CD4-positive, alpha-beta T cell treated with Interleukin-4 for 4 hours (primary cell): ENCODE data around the gene PHF21A.
"Not testable (repeated sequence)": the region's sequence is repeated elsewhere in the genome, so short reads cannot be mapped to it uniquely, and the experiment has no call there.

Source experiments
- DNase-seq: peaks from one replicate; pipeline ENCODE4 v3.0.0-alpha.2; 2020

Gene PHF21A

DNA sequence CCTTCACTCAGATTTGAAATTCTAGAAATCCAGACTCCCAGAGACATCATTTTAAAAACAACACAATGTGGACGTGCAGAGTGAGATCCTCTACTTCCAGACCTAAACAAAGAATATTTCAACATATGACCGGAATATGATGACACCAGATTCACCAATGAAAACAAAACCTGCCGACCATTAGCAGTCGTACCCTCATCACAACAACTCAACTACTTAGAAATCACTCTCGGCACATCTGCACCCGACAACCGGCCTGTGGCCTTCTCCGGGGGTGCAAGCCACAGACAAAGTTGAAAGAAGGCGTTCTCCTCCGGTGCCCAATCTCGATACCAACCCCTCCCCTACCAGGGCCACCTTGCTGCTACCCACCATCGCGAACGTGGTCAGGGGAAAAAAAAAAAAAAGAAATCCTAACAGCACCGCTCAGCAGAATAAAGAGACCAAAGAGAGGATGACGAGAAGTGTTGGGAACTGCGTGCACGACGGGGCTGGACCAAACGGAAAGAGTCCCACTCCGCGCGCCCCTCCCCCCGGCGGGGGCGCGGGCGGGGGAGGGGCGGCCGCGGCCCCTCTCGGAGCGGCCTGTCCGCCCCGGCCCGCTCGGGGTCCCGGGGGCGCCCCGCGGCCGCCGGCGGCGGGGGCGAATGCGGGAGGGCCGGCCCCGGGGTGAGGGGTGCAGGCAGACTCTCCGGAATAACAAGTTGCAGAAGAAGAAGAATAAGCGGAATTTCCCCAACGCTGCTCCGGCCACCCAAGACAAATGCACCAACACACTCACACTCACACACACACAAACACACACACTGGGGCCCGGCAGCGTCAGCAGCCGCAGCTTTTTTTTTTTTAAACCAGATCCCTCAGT lies 1.7 kb downstream of the PHF21A start:
- peak; percentile 86 for DNase-seq

DNA sequence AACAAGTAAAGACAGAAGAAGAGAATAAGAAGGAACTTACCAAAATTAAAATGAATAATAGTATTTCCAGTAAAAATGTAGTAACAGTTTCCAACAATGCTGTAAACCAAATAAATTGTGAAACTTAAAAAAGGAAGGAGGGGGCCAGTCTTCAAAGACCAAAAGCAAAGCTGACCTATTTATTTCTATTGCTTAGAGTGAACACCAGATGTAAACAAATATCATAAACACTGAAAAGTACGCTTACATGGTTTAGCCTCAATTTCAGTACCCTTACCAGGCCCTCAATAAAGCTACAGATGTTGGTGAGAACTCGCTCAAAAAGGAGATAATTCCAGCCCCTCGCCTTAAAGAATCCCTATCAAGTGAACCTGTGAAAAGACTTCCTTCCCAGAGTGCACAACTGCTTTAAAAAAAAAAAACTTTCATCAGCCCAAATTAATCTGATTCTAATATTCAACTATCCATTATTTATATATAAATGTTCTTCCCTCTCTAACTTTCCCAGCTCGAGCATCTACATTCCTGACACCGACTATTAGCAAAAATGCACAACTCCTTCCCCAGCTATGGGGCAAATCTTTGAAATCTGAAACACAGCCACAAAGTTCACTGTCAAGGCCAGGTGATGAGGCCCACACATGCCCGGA lies 2.4 kb downstream of the PHF21A start:
- no peak for DNase-seq

DNA sequence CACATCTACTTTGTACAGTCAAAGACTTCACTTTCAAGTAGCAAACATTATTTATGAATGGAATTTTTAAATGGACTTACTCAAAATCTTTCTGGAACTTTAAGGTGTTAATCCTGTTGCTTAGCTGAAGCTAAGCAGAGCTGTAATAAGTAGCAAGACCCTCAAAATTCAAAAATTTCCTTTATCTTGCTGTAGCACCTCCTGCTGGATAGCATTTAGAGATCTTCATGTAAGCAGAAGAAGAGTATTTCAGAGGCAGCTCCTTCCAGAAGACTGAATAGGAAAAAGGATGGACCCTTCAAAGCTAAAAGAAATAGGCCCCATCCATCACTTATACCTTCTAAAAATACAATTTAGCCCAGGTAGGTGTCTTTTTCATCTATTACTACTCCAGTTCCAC lies 3.4 kb downstream of the PHF21A start:
- no peak for DNase-seq

DNA sequence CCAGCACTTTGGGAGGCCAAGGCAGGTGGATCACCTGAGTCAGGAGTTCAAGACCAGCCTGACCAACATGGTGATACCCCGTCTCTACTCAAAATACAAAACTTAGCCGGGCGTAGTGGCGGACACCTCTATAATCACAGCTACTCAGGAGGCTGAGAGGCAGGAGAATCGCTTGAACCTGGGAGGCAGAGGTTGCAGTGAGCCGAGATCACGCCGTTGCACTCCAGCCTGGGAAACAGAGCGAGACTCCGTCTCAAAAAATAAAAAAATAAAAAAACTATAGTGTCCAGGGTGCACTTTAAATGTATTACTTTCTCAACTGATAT lies 4.6 kb downstream of the PHF21A start:
- not testable (repeated sequence) for DNase-seq

DNA sequence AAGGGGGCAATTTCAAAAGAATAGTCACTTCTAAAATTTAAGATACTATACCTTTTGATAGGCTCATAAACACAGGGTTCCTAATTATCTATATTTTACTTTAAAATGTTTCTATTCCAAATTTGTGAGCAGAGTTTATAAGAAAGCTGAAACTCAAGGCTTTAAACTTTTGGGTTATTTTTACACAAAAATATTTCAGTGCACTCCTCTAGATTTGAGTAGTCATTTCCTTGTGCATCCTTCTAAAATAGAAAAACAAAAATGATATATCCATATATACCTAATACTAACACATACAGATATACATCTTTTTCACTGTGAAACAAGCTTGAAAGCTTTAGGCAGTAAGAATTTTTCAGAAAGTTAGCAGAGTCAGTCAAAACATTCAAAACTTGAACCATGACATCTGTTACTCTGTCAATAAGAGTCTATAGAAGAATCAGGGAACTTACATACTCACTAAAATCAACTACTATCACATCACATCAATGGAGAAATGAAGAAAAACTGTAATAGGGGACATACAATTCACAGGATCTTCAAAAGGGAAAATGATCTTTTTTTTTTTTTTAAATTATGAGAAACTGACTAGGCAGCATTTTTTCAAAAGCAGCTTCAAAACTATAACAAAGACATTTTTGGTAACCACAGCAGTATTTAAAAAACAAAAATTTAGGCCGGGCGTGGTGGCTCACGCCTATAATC lies 5.1 kb downstream of the PHF21A start:
- DNase-seq: peak; percentile 22

DNA sequence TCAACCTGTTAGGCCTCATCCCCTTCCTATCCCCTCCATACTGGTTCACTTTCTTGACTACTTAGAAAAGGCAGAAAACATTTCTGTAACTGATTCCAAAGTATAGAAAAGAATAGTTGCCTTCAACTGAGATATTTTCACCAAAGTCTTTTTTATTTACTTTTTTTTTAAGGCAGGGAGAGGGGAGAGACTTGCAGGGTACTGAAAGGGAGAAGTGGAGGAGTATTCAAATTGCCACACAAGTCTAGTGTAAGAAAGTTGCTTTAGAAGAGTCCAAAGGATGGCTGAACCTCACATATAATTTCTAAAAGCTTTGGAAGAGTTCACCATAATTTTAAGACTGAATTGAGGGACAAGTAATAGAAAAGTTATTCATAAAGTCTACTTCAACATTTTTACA lies 6.3 kb downstream of the PHF21A start:
- no peak for DNase-seq

DNA sequence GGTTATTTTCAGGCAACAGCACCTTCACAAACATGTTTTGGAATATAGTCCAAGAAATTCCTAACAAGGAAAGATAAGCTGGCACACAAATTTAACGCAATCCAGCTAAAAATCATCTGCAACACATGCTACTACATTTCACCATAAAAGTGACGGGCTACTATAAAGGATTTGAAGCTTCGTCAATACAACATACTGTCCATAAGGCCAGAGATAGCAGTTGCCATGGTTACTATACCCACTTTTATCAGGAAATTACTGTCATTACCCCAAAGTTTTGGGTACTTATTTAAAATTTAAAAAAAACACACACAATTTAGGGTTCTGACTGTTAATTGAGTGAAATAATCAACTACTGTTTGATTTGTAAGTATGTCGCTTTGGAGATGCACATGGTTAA lies 6.9 kb downstream of the PHF21A start:
- DNase-seq: no peak

DNA sequence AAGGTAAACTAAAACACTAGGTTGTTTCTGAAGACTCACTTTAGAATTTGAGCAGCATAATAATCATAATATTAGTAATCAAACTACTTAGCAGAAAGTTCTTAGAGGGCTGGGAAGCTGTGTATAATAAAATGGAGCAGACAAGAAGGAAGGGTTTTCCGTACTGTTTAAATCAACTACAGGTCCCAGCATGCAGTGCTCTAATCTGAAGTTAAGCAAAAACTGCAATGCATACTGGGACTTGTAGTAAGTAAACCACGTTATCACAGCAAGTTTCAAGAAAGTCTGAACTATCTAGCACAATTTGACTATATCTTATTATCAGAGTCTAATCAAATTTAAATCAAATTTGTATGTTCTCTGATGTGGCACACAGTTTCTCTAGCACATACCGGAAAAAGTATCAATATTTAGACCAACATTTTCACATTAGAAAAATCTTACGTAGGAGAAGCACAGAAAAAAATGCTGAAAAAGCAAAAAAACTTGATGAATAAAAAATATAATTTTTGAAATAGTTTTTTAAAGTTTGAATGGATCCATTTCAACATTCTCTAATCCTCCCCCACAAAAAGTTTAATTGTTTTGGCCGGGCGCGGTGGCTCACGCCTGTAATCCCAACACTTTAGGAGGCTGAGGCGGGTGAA lies 8.2 kb downstream of the PHF21A start:
- DNase-seq: peak; percentile 74

DNA sequence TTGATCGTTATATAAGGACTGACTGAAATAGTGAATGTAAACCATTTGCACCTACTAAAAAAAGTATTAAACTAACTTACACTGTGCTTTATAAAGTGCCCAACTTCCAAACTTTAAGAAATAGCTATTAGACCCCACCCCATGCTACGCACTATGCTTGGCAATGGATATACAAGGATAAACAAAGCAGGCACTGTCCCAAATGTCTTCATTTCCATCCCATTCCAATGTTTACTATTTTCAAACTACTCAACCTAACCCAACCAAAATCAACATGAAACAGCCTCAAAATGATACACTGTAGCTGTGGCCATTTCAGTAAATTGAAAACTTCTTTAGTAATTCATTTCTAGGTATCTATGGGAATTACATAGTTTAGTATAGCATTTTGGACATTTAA lies 12.5 kb downstream of the PHF21A start:
- no peak for DNase-seq

DNA sequence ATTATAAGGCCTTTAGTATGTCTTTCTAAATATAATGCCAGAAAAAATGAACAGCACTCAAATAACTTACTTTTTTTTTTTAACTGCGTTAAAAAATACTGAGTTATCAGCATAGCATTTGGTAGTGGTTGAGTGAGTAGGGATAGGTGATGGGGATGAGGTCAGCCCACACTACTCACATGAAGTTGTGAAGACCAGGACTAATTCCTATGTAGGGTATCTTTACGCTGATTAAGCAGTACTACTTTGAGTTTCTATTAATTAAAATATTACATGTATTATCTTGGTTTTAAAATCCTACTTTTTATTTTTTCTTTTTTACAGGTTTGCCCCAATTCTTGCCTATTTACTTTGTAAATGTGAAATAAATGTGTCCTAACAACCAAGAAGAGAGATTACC lies 13.5 kb downstream of the PHF21A start:
- no peak for DNase-seq

DNA sequence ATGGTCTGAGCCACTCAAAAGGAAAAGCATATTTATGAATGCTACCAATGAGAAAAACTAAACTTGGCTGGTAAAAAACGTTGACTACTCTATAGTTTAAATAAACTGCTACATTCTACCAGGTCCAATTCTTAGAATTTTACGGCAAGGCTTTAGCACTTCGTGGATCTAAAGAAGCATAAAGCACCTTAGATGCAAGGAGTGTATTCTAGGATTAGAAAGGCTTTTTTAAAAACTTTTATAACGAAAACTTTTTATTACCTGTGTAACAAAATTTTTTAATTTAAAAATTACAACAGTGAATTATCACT lies 13.9 kb downstream of the PHF21A start:
- no peak for DNase-seq

DNA sequence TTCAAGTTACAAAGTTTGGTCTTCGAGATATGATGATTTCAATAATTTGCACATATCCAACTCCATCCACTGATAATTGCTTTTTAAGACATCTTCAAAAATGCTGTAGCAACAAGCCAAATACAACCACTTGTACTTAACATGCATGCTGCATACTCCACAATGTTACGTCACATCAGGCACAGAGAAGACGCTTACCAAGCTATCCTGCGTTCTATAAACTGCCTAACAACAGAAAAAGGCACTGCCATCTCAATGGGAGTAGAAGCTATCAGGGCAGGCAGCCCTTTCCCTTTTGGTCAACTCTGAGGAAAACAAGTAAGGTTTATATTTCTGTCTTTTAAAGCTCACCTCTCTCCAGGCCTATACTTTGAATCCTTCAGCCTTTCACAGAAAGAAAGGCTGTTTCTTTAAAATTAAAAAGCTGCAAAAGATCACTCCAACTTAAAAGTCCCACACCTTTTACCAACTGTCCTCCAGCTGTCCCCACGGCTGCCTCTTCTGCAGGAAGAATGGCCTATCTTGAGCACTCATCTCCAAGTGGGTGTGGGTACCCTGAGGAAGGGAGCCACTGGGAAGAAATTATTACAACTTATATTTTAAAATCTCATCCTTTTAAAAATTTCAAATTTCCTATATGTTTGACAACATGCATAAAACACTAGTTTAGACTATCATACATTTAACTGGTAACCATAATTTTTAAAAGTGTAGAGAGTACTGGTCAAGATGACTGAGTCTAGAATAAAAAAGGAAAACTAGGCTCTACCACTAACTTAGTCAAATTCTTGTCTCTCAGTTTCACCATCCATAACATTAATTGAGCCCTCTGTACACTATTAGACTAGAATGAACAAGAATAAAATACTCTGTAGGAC lies 14.5 kb downstream of the PHF21A start:
- no peak for DNase-seq

DNA sequence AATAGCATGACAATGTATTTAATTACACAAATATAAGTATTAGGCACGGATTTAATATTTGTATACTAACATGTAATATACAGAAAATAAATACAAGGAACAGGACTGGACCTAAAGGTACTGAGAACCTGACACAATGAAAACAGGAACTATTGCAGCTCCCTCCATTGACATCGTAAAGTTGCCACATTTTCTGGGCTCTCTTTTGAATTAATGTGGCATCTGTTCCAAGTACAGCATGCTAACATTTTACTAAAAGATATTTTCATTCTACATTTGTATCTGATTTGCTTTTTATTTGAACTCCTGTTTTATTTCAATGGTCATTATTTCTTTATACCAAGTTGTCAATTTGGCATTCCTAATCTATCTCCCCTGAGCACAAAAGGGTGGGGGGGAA lies 15.3 kb downstream of the PHF21A start:
- no peak for DNase-seq

DNA sequence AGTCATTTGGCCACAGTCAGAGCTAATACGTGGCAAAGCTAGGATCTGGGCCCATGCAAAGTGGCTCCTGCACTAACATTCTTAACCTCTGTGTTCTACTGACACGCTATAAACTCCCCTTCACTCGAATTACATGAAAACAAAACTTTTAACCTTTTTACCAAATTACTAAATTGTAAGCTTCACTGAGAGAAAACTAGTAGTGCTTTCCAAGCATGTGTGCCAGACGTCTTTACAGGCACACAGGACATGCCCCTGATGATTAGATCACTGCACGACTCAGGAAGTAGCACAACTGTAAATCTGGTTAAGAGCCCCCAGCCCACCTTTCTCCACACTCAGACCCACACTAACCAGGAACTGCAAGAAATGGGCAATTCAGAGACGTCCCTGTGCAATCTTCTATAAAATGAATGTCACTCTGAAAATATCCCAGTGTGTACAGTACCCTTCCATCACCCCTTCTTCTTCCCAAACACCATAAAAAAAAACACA lies 16.1 kb downstream of the PHF21A start:
- no peak for DNase-seq

DNA sequence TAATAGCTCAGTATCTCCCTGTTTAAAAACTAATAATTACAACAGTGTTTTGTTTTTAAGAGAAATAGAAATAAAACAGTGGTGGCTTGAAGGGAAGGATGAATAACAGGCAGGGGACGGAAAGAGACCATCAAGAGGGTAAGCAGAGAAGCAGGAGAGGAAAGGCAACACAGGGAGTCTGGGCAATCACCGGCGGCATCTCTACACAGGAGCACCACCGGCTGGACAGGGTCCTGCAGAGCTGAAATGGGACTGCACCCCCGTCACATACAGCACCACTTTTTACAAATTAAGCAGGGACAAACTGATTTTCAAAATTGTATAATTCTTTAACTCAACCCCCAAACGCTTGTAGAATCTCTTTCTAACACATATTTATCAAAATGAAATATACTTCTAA lies 18.4 kb downstream of the PHF21A start:
- no peak for DNase-seq

DNA sequence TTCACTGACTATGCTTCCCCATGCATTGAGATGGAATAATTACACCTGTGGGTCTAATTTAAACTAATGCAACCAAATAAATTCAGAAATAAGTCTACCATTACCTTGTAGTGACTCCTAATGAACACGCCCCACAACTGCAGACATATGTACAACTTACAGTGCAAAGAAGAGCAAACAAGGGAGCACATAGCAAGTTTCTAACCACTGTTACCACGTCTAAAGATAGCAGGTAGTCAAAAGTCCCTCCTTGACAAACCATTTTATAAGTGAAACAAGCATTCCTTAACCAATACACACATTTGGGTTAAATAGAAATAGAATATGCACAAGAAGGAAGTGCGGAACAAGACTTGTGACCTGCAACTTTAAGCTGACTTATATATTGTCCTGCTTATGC lies 20.6 kb downstream of the PHF21A start:
- peak; percentile 27 for DNase-seq

DNA sequence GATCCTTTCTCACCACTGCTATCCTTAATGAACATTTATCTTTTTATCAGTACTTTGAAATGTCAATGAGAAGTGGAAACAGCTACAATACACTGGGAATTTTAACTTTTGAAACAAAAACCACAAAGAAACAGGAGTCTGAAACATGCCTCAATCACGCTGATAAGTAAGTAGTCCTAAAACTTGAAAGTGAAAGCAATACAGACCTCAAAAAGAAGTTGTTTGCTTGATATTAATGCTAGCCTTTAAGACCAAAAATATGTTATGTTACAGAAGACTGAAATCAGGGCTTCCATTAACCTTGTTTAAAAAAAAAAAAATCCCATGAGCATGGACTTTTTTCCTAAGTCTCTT lies 21.3 kb downstream of the PHF21A start:
- peak; percentile 26 for DNase-seq

DNA sequence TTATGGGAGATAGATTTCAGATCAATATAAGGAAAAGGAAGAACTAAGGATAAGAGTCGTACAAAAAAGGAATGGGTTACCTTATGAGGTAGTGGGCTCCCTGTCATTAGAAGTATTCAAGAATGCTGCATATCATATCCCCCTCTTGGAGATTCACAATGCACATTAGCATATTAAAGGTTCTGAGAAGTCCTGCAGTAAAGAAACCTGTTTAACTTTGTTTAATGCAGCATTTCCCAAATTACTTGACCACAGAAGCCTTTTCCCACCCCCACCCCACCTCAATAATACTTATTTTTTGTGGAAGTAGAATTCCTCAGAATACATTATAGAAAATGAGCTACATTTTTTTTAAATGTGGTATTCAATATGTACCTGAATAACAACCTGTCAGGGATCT lies 30.9 kb downstream of the PHF21A start:
- DNase-seq: no peak

DNA sequence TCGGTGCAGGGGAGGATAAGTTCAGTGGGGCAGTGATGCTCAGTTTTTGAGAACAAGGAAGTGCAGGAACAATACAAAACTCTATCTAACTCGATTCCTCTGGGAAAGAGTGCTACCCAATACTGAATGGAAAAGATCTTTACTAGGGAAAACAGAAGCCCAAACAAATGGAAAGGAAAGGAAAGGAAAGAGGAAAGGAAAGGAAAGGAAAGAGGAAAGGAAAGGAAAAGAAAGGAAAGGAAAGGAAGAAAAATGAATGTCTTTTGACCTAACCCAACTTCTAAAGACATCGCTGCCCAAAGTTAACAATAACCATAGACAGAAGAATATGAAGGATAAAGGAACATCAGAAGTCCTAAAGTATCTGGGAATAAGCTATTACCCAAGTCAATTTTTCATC lies 41.6 kb downstream of the PHF21A start:
- DNase-seq: no peak

DNA sequence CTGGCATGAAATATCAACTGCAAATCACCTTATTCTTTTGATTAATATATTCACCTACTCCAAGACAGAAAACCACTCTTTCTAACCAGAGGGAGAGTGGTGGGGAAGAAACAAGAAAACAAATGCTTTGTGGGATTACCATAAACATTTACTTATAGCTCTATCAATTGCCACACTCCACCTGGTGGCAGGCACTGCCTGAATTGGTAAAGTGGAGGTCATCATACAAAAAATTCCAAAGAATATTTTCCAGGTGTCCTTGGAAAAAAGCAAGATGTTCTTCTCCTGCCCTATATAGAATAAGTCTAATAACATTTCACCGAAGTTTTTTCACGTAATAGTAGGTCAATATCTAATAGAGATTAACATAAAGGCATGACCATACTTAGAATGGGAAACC lies 45.3 kb downstream of the PHF21A start:
- no peak for DNase-seq

DNA sequence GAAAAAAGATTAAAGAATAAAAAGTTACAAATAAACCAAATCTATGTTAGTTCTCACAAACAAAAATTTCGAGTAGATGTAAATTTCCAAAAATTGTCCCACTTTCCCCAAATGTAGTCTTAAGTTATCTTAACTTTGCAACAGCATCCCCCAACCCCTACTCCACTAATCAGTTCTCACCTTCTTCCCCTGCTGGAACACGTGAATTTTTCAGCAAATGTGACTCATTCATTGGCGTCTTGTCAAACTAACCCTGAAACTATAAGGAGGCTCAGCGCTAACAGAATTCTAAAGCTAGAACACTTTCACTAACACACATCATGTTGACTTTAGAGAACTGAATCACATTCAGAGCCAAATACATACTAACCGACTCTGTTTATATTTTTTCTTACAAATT lies 46.1 kb downstream of the PHF21A start:
- DNase-seq: no peak

DNA sequence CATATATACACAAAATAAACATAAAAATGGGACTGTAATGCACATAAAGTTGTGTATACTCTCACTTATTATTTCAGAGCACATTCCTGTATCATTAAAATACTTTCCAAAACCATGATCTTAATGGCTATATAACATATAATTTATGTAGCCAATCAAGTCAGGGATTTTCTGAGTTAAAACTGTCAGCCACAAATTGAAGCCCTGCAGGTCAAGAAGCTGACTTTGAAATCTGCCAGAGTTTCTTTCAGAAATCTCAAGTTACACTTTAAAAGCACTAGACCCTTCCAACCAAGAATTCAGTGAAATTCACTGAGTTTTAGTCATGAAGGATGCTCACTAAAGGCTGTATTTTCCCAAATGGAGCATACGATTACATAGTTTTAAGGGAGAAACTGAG lies 47.6 kb downstream of the PHF21A start:
- DNase-seq: no peak
